GM21360 (cell line): ENCODE measurements around the gene NHP2.
A peak's percentile ranks its signal among the peaks of the same experiment; 100 is the strongest.
"Not testable (repeated sequence)": the region's sequence is repeated elsewhere in the genome, so short reads cannot be mapped to it uniquely, and the experiment has no call there.

Experiments
- ATAC-seq: cut with Tn5 transposase; IDR thresholded peaks from one replicate; pipeline ENCODE4 v1.9.1; 2021; ENCODE audit warnings: mild to moderate bottlenecking, moderate library complexity; ENCODE audit not compliant: unreplicated experiment

Gene NHP2

GRCh38 chr5:178136990-178137389 is 16.7 kb downstream of the NHP2 start:
- no peak for ATAC-seq

DNA sequence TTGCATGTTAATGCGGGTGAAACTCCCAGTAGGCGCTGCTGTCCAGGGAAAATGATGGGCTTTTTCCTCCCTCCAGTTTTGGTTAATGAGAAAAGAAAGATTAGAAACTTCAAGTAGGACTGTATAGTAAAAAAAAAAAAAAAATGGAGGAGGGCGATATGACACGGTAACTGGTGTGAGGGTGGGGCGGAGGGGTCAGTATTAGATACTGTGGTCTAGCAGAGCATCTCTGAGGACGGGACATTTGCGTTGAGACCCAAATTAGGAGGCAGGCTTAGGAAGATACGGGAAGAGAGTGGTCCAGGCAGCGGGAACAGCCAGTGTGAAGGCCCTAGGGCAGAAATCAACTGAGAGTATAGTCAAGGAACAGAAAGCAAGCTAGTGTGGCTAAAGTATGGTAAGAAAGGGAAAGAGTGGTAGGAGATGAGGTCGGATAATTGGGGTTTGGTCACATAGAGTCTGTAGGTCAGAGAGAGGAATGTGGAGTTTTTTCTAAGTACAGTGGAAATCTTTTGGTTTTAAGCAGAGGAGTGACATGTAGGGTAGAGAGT is 22.2 kb downstream of the NHP2 start:
- ATAC-seq, result no peak

DNA sequence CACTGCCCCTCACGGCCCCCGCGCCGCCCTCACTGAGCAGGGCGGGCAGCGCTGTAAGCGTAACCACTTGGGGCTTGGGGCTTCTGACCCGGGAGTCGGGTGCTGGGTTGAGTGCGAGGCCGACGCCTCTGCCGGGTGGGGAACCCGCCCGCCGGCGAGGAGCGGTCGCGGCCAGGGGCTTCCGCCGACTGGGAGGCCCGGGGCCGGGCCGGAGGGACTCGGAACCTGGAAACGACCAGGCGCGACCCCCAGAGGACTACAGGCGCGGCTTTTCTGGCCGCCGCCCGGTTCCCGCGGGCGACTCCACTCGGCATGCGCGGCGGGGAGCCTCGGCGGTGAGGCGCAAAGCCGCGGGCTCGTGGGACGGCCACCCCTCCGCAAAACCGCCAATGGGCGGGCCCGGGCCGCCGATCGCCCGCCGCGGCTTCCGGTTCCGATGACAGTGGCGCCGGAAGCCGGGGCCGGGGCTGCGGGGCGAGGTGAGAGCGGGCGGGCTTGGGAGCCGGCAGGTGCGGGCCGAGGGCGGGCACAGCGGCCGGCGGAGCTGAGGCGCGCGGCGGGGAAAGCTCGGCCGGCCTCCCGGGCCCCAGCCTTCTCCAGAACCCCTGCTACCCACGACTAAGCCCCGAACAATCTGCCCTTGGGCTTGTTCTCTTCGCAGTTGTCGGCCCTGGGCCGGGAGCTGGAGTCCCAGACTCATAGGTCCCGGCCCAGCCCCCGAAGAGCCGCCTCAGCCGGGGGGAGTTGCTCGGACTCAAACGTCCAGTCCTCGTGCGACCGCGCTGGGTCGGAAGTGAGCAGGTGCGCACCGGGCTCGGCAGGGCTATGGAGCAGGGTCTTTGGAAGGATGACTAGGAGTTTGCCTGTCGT is 22.9 kb downstream of the NHP2 start, which contains the start of gene RMND5B:
RMND5B (plus strand) TSS at position 439 of the 870 bp plus-strand sequence. CDS start 7,106 bp downstream, outside the sequence.
- peak; percentile 78 for ATAC-seq

GRCh38 chr5:178130234-178130575 is 23.5 kb downstream of the NHP2 start:
- ATAC-seq, result not testable (repeated sequence)

DNA sequence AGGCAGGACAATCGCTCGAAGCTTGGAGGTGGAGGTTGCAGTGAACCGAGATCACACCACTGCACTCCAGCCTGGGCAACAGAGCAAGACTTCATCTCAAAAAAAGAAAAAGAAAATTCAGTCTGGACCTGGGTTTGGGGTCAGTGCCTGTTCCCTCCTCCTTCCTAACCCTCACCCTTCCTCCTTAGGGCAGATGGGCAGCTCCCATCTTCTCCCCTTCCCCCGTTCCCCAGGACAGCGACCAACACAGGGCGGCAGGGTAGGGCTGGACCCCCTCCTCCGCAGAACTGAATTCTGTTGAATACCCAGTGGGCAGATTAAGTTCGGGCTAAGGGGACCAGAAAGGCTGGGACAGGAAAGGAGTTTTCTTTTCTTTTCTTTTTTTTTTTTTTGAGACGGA is 24.4 kb downstream of the NHP2 start:
- ATAC-seq, result no peak

DNA sequence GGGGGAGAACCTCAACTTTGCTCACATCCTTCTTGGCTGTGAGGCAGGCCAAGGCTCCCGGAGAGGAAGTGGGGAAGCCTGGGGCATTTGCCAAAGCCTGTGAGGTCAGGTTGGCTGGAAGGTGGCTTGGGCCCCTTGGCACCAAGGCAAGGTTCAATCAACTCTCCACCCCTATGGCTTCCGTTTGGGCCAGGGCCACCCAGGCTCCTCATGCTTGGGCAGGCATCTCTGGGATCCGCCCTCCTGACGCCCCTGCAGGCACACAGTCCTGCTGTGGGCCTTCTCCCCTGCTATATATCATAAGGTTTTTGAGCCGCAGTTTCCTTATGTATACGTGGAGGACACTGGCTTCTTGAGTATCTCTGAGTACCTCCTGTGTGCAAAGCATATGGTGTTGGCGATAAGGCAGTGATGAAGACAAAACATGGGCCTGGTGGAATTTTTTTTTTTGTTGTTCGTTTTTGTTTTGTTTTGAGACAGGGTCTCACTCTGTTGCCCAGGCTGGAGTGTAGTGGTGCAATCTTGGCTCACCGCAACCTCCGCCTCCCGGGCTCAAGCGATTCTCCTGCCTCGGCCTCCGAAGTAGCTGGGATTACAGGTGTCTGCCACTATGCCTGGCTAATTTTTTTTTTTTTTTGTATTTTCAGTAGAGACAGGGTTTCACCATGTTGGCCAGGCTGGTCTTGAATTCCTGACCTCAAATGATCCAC is 26.2 kb downstream of the NHP2 start:
- not testable (repeated sequence) for ATAC-seq

- no peak for ATAC-seq
Observed at GRCh38 chr5:178126556-178126955, 27.1 kb downstream of the NHP2 start.

- no peak for ATAC-seq
Observed at GRCh38 chr5:178125253-178125906, 28.3 kb downstream of the NHP2 start.

DNA sequence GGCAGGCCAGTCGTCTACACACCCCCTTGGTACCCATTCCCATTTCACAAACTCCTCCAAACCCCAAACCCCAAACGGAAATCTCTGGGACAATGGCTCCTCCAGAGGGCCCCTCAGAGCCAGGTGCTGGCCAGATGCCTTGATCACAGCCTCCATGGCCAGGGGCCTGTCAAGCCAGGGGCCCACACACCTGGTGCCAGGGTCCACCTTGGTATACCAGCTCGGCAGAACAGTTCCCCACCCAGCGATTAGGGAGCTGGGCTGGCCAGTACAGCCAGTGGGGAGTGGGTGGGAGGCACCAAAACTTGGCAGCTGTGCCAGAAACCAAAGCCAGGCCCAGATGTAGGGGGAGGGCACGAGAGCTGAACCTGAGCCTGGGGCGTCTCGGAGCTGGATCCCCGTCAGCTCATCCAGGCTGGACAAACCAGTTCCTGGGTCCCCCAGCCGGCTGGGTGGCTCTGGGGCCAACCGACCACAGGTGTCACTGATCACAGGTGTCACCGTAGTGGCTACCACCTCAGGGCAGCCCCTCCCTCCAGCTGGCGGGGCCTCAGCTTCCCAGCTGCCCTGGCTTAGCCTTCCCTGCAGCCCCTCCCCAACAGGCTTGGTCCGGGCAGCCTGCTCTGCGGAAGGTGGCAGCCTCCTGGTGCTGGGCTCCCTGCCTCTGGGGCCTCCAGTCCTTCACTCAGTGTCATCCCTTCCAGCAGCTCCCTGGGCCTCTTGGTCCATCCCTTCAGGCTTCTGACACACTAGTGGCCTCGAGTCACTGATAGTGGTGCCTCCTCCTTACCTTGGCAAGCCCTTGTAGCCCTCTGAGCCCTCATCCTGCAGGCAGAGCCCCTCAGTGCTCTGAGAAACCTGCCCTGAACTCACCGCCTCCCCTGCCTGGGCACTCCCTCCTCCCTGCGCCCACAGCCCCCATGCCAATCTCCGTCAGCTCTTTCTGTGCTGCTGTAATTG is 29.4 kb downstream of the NHP2 start:
- ATAC-seq, result no peak

DNA sequence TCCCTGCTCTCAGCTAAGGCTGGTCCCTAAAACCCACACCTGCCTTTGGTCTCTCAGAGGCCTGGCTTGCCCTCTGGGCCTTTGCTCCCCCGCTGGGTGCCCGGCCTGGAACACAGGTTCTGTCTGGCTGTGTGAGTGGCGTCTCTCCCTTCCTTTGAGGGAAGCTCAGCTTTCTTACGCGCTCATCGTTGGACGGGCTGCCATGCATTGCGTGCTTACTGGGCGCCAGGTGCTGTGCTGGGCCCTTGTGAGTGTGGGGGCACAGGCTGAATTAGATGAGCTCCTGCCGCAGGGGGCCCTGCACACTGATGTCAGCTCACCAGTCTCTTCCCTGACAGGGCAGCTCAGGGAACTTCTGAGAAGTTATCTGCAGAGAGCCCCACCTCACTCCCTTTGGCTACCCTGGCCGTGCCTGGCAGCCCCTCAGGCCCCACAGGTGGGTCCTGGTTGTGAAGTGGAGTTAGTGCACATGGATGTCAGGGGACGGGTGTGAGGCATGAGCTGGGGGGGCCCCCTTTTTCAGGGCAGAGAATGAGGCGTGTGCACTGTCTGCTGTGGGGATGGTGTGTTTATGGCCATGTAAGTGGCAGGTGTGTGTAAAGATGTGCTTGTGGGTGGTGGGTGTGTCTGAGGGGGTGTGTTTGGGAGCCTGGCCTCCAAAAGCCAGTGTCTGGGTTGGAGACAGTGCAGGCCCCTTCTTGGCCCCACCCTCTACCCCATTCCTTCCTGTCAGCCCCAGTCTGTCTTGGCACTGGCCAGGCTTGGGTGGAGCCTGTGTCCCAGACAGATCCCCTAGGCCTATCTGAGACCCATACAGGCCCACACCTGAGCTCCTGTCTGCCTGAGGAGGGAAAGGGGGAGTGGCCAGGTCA is 30.4 kb downstream of the NHP2 start:
- ATAC-seq, result no peak

GRCh38 chr5:178122346-178122745 is 31.3 kb downstream of the NHP2 start:
- ATAC-seq, result no peak

- ATAC-seq, result no peak
Observed at GRCh38 chr5:178121391-178122276, 32.1 kb downstream of the NHP2 start.

DNA sequence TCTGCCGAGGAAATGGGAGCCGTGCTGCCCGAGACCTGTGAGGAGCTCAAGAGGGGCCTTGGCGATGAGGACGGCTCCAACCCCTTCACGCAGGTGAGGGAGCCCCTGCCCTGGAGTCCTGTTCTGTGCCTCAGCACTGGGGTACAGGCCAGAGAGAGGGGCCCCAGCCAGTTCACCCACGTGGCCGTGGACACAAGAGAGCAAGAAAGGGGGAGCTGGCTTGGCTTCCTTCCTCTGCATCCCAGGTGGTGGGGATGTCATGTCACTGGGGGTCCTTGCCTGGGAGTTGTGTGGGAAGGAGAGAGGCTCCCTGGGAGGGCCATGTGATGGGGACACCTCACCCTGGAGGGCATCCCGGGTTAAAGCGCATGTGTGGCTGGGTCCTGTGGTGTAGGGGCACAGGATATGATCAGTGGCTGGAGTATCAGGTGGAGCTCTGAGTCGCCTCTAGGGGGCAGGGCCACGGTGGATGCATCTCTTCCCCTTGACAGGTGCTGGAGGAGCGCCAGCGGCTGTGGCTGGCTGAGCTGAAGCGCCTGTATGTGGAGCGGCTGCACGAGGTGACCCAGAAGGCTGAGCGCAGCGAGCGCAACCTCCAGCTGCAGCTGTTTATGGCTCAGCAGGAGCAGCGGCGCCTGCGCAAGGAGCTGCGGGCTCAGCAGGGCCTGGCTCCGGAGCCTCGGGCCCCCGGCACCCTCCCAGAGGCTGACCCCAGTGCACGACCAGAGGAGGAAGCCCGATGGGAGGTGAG is 32.9 kb downstream of the NHP2 start:
- peak; percentile 69 for ATAC-seq

DNA sequence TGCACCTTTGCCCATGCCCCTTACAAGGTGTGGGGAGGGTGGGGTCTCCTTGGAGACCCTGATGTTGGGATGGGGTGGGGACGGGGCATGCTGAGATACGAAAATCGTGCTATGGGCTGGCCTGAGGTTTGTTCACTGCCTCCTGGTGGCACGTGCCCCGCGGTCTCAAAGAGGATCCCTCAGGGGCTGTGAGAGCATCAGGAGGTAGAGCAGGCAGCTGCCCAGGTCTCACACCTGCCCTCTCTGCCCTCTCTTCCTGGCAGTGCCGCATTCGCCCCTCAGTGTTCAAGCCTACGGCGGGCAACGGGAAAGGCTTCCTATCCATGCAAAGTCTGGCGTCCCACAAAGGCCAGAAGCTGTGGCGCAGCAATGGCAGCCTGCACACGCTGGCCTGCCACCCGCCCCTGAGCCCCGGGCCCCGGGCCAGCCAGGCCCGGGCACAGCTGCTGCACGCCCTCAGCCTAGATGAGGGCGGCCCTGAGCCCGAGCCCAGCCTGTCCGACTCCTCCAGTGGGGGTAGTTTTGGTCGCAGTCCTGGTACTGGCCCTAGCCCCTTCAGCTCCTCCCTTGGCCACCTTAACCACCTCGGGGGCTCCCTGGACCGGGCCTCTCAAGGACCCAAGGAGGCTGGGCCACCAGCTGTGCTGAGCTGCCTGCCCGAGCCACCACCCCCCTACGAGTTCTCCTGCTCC is 33.6 kb downstream of the NHP2 start:
- ATAC-seq, result no peak

GRCh38 chr5:178117923-178118701 is 35.6 kb downstream of the NHP2 start:
- no peak for ATAC-seq
